ENCODE results near the gene CCDC196. TPM values are rescaled to one million over a fixed set of nuclear protein-coding genes. Genes with fewer than 3 reads are reported as not detected.

CCDC196 gene, protein sequence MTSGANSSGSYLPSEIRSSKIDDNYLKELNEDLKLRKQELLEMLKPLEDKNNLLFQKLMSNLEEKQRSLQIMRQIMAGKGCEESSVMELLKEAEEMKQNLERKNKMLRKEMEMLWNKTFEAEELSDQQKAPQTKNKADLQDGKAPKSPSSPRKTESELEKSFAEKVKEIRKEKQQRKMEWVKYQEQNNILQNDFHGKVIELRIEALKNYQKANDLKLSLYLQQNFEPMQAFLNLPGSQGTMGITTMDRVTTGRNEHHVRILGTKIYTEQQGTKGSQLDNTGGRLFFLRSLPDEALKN
- not detected in 2 replicates for total RNA-seq

DNA sequence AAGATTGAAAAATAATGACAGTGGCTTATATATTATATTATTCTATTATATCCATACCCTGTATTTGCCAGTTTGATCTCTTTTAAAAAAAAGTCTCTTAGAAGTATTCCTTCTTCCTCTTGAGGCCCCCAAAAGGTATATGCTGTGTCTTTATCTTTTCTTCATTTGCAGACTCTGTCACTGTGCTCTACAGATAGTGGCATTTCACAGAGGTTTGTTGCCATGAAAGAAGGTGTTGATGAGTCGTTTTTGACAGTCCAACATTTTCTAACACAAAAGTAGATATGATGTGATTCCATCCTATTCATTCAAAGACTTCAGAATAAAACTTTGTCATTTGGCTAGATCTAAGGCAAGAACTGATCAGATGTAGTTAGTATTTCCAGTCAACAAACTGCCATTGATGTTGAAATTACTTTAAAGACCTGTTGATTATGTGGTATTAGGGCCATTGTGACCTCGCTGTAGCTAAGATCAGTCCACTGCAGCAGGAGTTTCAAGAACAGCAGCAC lies at the start of gene CCDC196:
Gene CCDC196, plus strand, starts transcription at position 462 of the 512 bp plus-strand sequence. CDS start 132 bp downstream, outside the sequence.

DNA sequence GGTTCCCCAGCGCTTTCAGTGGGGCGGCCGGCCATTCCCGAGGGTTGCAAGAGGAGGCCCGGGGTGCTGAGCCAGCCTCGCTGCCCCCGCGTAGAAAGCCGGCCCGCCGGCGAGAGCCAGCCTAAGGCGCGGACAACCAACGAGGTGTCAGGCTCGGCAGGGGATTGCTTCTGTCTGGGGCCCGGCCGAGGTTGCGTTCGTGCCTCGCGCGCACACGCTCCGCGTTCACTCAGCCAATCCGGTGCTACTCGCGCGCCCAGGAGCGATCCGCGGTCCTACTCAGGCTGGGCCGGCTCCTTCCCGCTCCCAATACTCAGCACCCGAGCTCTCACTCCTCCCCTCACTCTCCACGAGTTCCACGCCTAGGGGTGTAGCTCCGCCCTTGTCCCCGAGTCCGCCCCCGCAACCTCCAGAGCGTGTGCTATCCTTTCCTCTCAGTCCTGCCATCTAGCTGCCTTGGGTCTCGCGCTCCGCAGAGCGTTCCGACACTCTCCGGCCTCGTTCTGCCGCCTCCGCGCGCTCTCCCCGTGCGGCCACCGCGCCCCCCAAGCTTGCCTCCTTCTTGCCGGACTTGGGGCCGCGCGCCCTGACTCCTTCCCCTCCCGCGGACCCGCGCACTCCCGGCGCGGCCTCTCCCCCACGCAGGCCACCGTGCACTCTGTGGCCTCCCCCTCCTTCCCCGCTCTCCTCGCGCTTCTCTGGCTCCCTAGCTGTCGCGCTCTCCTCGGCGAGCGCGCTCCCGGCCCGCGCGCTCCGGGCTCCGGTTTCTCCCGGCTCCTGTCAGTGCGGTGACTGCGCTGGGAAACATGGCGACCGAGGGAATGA lies 21.8 kb downstream of the CCDC196 start, which contains the start of gene GPHN:
Gene GPHN, plus strand, starts transcription at position 426 of the 825 bp plus-strand sequence.

Other genes starting within 250 kb of the CCDC196 start
- gene GPHN, start 21.8 kb downstream of the CCDC196 start, total RNA-seq, result 8.3 and 14.4 TPM in 2 replicates